IPS-20b (cell line): ENCODE data around the gene PRR7.

ENCODE experiments used
- H3K27ac ChIP-seq: one replicate; pipeline ENCODE4 v1.5.1; 2013; ENCODE audit warnings: low read length
- H3K27me3 ChIP-seq: 2 replicates; pipeline ENCODE4 v1.6.1; 2013; ENCODE audit warnings: mild to moderate bottlenecking, low read length, inconsistent platforms; ENCODE audit not compliant: insufficient read depth
- H3K36me3 ChIP-seq: 2 replicates; pipeline ENCODE4 v1.6.1; 2013; ENCODE audit warnings: low read depth, mild to moderate bottlenecking, inconsistent platforms, low read length, moderate library complexity; ENCODE audit not compliant: insufficient read depth
- H3K4me1 ChIP-seq: 2 replicates; pipeline ENCODE4 v1.6.1; 2013; ENCODE audit warnings: mild to moderate bottlenecking, control low read depth, inconsistent platforms, low read length, moderate library complexity; ENCODE audit not compliant: insufficient read depth
- H3K4me3 ChIP-seq: 2 replicates; pipeline ENCODE4 v1.5.1; 2013; ENCODE audit warnings: mild to moderate bottlenecking, low read length, inconsistent platforms
- H3K9ac ChIP-seq: 2 replicates; pipeline ENCODE4 v1.6.1; 2013; ENCODE audit warnings: low read depth, mild to moderate bottlenecking, inconsistent platforms, low read length, moderate library complexity
- H3K9me3 ChIP-seq: 2 replicates; pipeline ENCODE4 v1.6.1; 2013; ENCODE audit warnings: mild to moderate bottlenecking, low read depth, low read length, inconsistent platforms; ENCODE audit not compliant: insufficient read depth

PRR7 gene

GRCh38 chr5:177470759-177471536 is 24.3 kb downstream of the PRR7 start:
- Histone ChIP-seq H3K4me1 (peaks cover 34% of the 10 kb centered on the region), H3K9me3 (no peaks in the 10 kb centered on the region), H3K27me3 (no peaks in the 10 kb centered on the region), H3K36me3 (peaks cover 63% of the 10 kb centered on the region), H3K4me3 (peak overlapping the region; percentile 96; the same call in 1 of the 2 replicates), H3K27ac (peak overlapping the region; percentile 46), H3K9ac (peak overlapping the region; percentile 98)

- peak overlapping the region; percentile 96 for H3K4me3 ChIP-seq
- H3K9ac ChIP-seq = peak overlapping the region; percentile 98
- peaks cover 55% of the 10 kb centered on the region for H3K36me3 ChIP-seq
- H3K4me1 ChIP-seq = peaks cover 34% of the 10 kb centered on the region
- no peaks in the 10 kb centered on the region for H3K9me3 ChIP-seq
- H3K27ac ChIP-seq = peak overlapping the region; percentile 89
- no peaks in the 10 kb centered on the region for H3K27me3 ChIP-seq
These were observed 25.2 kb downstream of the PRR7 start for GRCh38 chr5:177471610-177472356.

GRCh38 chr5:177472460-177473442 is 26.1 kb downstream of the PRR7 start:
- Histone ChIP-seq H3K9me3 (no peaks in the 10 kb centered on the region), H3K9ac (peak overlapping the region; percentile 98), H3K4me3 (peak overlapping the region; percentile 96), H3K27me3 (no peaks in the 10 kb centered on the region), H3K36me3 (peaks cover 45% of the 10 kb centered on the region), H3K27ac (peak overlapping the region; percentile 89), H3K4me1 (peaks cover 34% of the 10 kb centered on the region)

GRCh38 chr5:177473443-177474001 is 26.9 kb downstream of the PRR7 start, which contains the start of gene DBN1:
Gene DBN1, minus strand, starts transcription at chr5:177473634. Its CDS starts 113 bp downstream, at chr5:177473521.
- peak within 1 kb of the TSS; percentile 98 for H3K9ac ChIP-seq
- peak within 1 kb of the TSS; percentile 89 for H3K27ac ChIP-seq
- no peaks in the 10 kb centered on the region for H3K27me3 ChIP-seq
- H3K36me3 ChIP-seq = peaks cover 37% of the 10 kb centered on the region
- peak within 1 kb of the TSS; percentile 96 for H3K4me3 ChIP-seq
- no peaks in the 10 kb centered on the region for H3K9me3 ChIP-seq
- H3K4me1 ChIP-seq = peaks cover 34% of the 10 kb centered on the region

- Histone ChIP-seq H3K9me3 (no peaks in the 10 kb centered on the region), H3K4me3 (peak overlapping the region; percentile 59), H3K36me3 (peaks cover 32% of the 10 kb centered on the region), H3K9ac (peak overlapping the region; percentile 47; the same call in 1 of the 2 replicates), H3K27me3 (no peaks in the 10 kb centered on the region), H3K4me1 (peaks cover 34% of the 10 kb centered on the region), H3K27ac (no peak overlapping the region)
These were observed 27.4 kb downstream of the PRR7 start for GRCh38 chr5:177474002-177474476.

GRCh38 chr5:177474846-177475562 is 28.4 kb downstream of the PRR7 start:
- Histone ChIP-seq H3K27ac (no peak overlapping the region), H3K9ac (no peak overlapping the region), H3K27me3 (no peaks in the 10 kb centered on the region), H3K9me3 (no peaks in the 10 kb centered on the region), H3K4me3 (no peak overlapping the region), H3K36me3 (peaks cover 22% of the 10 kb centered on the region), H3K4me1 (peaks cover 27% of the 10 kb centered on the region)

- H3K27ac ChIP-seq = no peak overlapping the region
- H3K4me1 ChIP-seq = peaks cover 19% of the 10 kb centered on the region
- H3K36me3 ChIP-seq = peaks cover 15% of the 10 kb centered on the region
- no peak overlapping the region for H3K9ac ChIP-seq
- H3K4me3 ChIP-seq = no peak overlapping the region
- H3K9me3 ChIP-seq = no peaks in the 10 kb centered on the region
- no peaks in the 10 kb centered on the region for H3K27me3 ChIP-seq
These were observed 29.2 kb downstream of the PRR7 start for GRCh38 chr5:177475563-177476427.

- no peaks in the 10 kb centered on the region for H3K9me3 ChIP-seq
- no peak overlapping the region for H3K27ac ChIP-seq
- no peaks in the 10 kb centered on the region for H3K27me3 ChIP-seq
- peaks cover 14% of the 10 kb centered on the region; the same call in 1 of the 2 replicates for H3K4me1 ChIP-seq
- H3K9ac ChIP-seq = no peak overlapping the region
- H3K4me3 ChIP-seq = no peak overlapping the region
- H3K36me3 ChIP-seq = peaks cover 12% of the 10 kb centered on the region
These were observed 30.1 kb downstream of the PRR7 start for GRCh38 chr5:177476531-177477233.

GRCh38 chr5:177477701-177478477 is 31.3 kb downstream of the PRR7 start:
- H3K4me1 ChIP-seq = peaks cover 9% of the 10 kb centered on the region; the same call in 1 of the 2 replicates
- no peaks in the 10 kb centered on the region for H3K27me3 ChIP-seq
- no peaks in the 10 kb centered on the region for H3K9me3 ChIP-seq
- no peak overlapping the region for H3K4me3 ChIP-seq
- H3K9ac ChIP-seq = no peak overlapping the region
- peaks cover 12% of the 10 kb centered on the region; the same call in 1 of the 2 replicates for H3K36me3 ChIP-seq
- H3K27ac ChIP-seq = no peak overlapping the region
